Ramos (cell line): ENCODE data around the gene EVA1C.
"Not testable (repeated sequence)": the region's sequence is repeated elsewhere in the genome, so short reads cannot be mapped to it uniquely, and the experiment has no call there.

Experiments
- in situ Hi-C: fragments of 300-500 bp; cut with MboI; formaldehyde crosslinking; loops from one replicate; pipeline ENCODE4 v1.14.3; 2022; ENCODE audit warnings: low sequenced_read_pairs; ENCODE audit not compliant: unreplicated experiment

EVA1C gene

DNA sequence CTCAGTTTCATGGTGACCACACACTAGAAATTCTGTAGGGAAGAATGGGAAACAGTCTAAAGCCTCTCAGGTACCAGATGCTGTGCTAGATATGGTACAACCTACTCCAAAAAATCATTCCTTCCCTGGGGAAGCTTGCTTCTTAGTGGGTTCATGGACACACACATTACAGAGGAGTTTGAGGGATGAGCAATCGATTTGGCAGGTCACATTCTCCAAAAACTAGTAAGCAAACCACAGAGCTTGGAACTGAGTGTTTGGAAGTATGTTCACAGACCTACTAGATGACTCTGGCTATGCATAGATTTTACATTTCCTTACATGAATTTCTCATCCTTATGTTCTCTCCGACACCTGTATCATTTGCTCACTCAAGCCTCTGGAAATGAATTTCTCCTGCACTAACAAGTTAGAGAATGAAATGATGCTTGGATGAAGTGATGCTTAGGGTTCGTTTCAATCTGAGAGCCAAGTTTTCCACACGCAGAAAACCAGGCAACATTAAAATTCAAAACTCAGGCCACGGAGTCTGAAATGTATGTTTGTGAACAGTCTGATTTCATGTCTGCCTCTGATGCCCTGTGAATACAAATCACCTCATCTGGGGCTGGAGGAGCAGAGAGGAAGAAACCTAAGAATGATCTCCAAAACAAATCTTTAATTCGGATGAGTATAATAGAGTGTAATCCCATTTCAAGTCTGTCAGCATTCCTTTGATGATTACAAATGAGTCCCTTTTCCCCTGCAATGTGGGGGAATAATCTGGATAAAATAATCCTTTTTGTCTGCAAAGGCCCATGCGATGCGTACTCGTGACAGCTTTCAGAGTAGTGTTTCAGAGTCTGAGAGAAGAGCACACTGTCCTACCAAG is 11.0 kb downstream of the EVA1C start:
- in situ Hi-C loops, result no loop called here

- in situ Hi-C loops, result no loop called here
Measured at GRCh38 chr21:32424191-32424535, 11.7 kb downstream of the EVA1C start.

GRCh38 chr21:32424674-32425073 is 12.2 kb downstream of the EVA1C start:
- in situ Hi-C loops, result no loop called here

GRCh38 chr21:32425628-32426027 is 13.1 kb downstream of the EVA1C start:
- in situ Hi-C loops, result no loop called here

DNA sequence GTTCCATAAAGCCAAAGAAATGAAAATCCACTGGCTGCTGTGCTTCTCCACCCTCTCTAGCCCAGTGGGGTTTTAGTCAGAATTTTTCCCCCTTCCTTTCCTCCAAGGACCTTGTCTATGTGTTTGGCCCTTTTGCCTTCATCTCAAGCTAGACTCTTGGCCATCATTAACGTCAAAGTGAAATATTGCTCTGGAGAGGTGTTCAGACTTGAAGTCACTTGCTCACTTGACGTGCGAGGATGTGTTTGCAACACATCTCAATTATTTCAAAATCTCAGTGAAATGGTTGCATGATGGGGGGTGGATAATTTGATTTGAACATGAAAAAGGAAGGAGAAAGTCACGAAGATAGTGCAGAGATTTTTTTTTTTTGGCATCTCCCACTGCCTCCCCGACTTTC is 13.6 kb downstream of the EVA1C start:
- in situ Hi-C loops, result no loop called here

- in situ Hi-C loops, result no loop called here
Measured at GRCh38 chr21:32426592-32427051, 14.1 kb downstream of the EVA1C start.

DNA sequence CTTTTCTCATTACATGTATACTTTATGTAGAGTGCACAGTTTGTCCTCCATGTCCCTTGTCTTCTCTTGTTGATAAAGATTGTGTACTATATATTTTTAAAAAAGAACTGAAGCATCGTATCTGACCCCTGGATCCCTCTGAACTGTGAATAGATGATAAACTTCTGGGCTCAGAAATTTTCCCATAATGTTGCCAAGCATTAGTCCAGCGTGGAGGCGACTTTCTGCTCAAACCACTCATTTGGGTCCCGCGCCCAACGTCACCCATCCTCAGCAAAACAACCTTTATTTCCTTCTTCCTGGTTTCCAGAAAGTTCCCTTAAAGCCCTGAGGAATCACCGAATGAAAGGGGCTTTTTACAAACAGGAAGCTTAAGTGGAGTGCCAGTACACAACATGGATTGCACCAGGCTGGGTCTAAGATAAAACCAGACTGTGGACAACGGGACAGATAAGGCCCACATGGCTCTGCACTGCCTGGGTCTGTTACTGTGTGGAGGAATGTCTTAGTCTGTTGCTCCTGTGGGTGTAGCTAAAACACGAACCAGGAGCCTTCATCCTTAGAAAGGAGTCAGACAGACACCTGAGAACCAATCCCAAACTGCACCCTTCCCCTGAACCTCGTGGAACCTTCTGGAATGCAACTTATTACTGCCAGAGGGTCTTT is 15.6 kb downstream of the EVA1C start:
- in situ Hi-C loops, result no loop called here

DNA sequence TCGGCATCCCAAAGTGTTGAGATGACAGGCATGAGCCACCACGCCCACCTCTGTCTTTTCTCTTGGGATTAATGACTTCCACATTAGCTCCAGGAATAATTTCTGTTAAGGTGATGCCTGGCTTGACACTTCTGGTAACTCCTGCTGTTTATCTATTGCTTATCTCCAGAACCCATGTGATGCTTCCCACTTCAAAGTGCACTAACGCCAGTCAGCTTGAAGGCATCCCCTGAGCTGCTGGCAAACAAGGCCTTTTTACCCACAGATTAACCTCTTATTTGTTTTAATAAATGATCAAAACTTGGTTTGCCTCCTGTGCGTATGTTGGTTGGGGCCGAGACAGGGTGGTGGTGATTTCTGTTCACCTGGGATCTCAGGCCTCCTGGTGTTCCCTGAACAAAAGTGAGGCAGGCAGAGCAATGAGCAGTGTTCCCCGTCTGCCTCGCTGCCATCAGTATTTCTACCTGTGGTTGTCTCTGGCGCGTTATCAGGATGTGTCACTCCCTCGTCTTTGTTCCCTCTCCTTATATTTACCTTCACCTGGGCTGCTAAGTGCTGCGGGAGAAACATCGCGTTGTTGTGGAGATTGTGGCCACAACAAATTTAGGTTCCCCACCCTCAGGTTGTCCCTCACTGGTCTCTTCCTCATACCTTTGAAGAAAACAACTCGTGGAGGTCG is 20.6 kb downstream of the EVA1C start:
- in situ Hi-C loops, result not testable (repeated sequence)

DNA sequence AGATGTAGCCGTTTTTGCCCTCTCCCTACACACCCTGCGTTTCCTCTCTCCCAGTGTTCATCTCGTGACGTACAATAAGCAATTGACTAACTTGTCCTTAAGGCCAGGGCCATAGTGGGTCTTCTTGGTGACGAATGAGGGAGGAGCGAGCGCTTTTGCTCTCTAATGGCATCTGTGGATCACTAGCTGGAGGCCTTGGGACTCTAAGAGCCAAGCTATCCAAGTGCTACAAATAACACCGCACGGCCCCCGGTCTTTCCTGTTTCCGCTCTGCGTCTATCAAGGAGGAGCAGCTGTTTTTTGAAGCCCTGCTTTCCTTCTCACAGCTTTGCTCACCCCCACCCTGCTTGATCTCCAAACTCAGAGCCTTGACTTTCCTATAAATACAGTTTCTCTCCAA is 25.2 kb downstream of the EVA1C start:
- in situ Hi-C loops, result no loop called here

DNA sequence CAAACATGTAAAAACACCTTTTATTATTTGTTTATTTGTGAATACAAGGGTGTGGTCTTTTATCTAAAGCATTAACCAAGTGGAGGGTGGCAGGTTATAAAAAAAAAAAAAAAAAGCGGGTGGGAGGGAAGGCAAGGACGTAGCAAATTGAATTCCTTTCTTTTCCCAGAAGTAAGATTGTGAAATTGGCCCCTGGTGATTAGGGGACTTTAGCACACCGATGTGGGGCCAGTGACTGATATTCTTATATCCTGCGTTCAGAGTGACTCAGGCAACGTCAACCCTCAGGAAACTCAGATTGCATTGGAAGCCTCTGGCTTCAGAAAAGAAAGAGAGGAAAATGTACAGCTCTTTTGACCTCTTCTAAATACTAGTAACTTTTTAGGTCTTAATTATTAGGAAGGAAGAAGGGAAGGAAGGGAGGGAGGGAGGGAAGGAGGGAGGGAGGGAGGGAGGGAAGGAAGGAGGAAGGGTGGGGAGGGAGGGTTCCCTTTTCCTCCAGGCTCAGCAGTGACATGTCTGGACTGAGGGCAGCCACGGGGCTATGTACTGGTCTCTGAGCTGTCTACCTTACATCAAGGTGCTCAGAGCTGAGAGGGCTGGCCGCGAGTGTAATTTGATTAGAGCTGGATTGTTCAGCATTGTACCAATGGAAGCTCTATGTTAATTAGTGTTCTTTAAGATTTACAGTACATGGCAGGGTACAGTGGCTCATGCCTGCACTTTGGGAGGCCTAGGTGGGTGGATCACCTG is 30.2 kb downstream of the EVA1C start:
- in situ Hi-C loops, result no loop called here

GRCh38 chr21:32445101-32445500 is 32.6 kb downstream of the EVA1C start:
- in situ Hi-C loops, result no loop called here

DNA sequence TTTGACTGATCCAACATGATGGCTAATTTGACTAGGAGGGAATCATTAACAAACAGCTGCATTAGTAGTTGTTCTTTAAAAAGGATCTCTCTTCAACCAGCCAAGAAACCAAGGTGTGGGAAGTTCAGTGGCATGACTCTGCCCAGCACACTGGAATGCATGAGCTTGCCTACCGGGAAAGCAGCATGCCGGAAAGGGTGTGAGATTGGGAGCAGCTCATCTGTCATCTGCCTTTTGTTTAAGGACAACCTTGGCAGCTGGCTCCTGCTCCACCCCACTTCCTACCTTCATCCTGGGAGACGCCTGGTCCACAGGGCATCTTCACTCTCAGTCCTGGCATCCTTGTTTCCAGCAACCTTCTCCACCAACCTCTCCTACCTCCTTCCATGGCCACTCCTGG is 33.9 kb downstream of the EVA1C start:
- in situ Hi-C loops, result not testable (repeated sequence)

DNA sequence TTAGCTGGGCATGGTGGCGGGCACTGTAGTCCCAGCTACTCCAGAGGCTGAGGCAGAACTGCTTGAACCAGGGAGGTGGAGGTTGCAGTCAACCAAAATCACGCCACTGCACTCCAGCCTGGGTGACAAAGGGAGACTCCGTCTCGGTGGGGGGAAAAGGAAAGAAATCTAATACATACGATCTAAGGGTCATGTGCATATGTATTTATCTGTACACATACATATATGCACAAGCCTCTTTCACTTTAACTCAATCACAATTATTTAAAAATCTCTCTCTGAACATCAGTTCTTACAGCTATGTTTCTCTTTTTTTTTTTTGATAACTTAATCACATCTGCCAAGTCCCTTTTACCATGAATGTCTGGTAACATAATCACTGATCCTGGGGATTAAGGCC is 34.7 kb downstream of the EVA1C start:
- in situ Hi-C loops, result no loop called here

DNA sequence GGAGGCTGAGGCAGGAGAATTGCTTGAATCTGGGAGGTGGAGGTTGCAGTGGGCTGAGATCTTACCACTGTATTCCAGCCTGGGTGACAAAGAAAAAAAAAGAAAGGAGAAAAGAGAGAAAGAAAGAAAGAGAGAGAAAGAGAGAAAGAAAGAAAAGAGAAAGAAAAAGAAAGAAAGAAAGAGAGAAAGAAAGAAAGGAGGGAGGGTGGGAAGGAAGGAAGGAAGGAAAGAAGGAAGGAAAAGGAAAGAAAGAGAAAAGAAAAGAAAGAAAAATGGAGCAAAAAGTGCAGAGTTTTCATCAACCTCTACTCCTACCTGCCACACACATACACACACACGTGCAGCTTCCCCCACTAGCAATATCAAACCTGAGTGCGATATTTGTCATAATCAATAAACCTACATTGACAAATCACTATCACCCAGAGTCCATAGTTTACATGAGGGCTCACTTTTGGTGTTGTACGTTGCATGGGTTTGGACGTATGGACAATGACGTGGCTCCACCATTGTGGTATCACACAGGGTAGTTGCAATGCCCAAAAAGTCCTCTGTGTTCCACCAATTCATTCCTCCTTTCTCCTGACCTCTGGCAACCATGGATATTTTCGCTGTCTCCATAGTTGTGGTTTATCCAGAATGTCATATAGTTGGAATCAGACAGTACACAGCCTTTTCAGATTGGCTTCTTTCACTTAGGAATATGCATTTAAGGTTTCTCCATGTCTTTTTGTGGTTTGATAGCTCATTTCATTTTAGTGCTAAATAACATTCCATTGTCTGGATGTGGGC is 36.5 kb downstream of the EVA1C start:
- in situ Hi-C loops, result no loop called here

GRCh38 chr21:32450881-32451701 is 38.6 kb downstream of the EVA1C start:
- in situ Hi-C loops, result not testable (repeated sequence)

DNA sequence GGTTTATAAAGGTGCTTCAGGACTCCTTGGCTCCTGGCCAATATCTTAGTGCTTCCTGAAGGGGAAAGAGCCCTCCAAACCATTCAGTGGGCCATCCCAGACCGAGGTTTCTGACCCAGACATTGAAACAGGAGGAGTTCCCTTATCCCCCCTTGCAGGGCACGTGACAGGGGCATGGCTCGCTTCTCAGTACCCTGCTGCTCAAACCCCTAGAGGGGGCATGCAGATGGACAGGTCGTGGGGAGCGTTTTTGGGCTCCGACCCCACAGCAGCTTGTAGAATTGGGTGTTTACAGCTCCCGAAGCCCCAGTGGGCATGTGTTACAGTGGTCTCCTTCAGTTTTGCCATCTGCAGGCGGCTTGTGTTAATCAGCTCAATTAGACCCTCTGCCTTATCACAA is 39.7 kb downstream of the EVA1C start:
- in situ Hi-C loops, result not testable (repeated sequence)

- in situ Hi-C loops, result no loop called here
Measured at GRCh38 chr21:32452641-32453040, 40.1 kb downstream of the EVA1C start.

GRCh38 chr21:32455548-32455947 is 43.0 kb downstream of the EVA1C start:
- in situ Hi-C loops, result no loop called here

GRCh38 chr21:32456497-32456918 is 44.0 kb downstream of the EVA1C start:
- in situ Hi-C loops, result no loop called here
